Cardiac fibroblast (primary cell): ENCODE measurements around the gene EFCC1.

Experiments used
- DNase-seq, 2 donors: peaks; one replicate each; pipeline versions ENCODE4 v3.0.0 to v3.0.0-alpha.2; 2010; ENCODE audit warnings: low read depth in 2 of 2
- H3K4me3 ChIP-seq, 2 donors: replicated peaks in 1 of 2; 1 replicate in 1 of 2; 2 replicates in 1 of 2; pipeline ENCODE4 v1.5.1; 2011; ENCODE audit warnings: low read depth in 2 of 2, low read length in 2 of 2, mild to moderate bottlenecking in 2 of 2, moderate library complexity in 1 of 2
- CTCF ChIP-seq: IDR thresholded peaks from one replicate; pipeline ENCODE4 v1.5.1; 2011; ENCODE audit warnings: low read depth, mild to moderate bottlenecking, low read length, inconsistent platforms

EFCC1 gene

GRCh38 chr3:129059311-129059958 is 58.3 kb downstream of the EFCC1 start:
- DNase-seq = no peak
- no peak overlapping the region for H3K4me3 ChIP-seq
- TF ChIP-seq CTCF = no peak

- no peak within 1 kb of the TSS for H3K4me3 ChIP-seq
- no peak for DNase-seq
- no peak for TF ChIP-seq CTCF
Observed at GRCh38 chr3:129060276-129061022, 59.3 kb downstream of the EFCC1 start, which contains the start of gene GP9. TSS of gene GP9 (plus strand) at chr3:129060779. CDS start at chr3:129061740, 961 bp downstream.

- no peak overlapping the region for H3K4me3 ChIP-seq
- no peak for DNase-seq
- no peak for TF ChIP-seq CTCF
Observed at GRCh38 chr3:129061023-129061887, 60.2 kb downstream of the EFCC1 start.

GRCh38 chr3:129061888-129062834 is 61.1 kb downstream of the EFCC1 start:
- no peak overlapping the region for H3K4me3 ChIP-seq
- no peak for TF ChIP-seq CTCF
- no peak for DNase-seq

DNA sequence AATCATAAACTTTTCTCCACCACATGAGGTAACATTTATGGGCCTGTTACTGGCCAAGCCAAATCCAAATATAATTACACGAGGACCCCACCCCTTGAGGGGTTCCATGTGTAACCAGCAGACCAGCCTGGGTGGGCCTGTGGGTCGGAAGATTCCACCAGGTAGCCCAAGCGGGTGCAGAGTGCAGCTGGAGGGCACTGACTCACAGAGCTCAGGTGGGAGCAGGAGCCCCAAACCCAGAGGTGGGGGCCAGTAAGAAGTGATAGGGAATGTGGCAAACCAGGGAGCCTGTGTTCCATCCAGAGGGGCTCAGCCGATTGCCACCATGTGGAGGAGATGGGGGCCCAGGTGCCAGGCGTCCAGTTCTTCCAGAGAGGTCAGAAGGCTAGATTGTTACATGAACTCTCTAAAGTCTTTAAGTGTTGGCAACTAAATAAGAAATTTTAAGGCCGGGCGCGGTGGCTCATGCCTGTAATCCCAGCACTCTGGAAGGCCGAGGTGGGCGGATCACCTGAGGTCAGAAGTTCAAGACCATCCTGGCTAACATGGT is 62.1 kb downstream of the EFCC1 start:
- DNase-seq = no peak
- H3K4me3 ChIP-seq = no peak overlapping the region
- no peak for TF ChIP-seq CTCF
